HK-2 (cell line): ENCODE data around the gene SMIM5.
"Not testable (repeated sequence)": the region's sequence is repeated elsewhere in the genome, so short reads cannot be mapped to it uniquely, and the experiment has no call there.

Experiments
- DNase-seq: peaks from one replicate; pipeline ENCODE4 v3.0.0-alpha.2; 2018; ENCODE audit not compliant: unreplicated experiment

SMIM5 gene, protein sequence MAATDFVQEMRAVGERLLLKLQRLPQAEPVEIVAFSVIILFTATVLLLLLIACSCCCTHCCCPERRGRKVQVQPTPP

DNA sequence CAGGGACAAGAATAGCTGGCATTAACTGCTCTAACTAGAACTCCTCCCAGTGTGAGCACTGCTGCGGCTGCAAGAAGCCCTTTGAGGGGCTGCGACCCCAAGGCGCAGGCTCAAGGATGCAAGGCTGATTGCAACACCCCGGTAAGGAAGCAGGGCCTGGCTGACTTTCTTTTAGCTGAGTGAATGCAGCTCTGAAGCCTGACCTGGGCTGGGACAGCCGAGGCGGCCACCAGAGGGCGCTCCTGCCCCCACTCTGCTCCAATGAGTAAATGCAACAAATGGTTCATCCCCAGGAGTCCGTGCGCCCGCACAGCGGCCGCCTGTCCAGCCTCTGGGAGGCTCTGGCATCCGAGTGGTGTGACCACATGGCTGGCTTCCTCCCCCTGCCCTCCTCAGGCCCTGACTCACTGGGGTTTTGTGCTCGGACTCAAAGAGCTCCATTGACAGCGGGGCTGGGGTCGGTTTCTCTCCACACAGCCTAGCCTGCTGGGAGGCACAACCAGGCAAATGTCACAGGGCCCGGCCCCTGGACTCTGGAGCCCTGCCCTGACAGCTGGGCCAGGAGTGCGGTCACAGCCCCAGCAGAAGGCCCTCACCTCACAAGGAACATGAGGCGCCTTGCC lies at the start of gene SMIM5:
SMIM5 (plus strand) TSS at position 572 of the 623 bp plus-strand sequence. CDS start 6,768 bp downstream, outside the sequence.
- peak; percentile 94 for DNase-seq

DNA sequence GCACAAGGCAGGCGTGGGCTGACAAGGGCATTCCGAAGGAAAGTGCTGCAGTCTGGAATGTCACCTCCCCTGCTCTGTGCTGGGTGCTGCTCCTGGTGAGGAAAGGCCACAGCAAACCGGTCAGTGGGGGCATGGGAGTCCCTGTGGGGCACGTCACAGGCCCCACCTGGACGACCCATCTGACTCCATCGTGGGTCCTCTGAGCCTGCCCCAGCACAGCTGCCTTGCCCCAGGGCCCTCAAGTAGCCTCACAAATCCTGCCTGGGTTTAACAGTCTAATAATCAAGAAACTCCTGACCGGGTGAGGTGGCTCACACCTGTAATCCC lies 48.4 kb upstream of the SMIM5 start:
- no peak for DNase-seq

DNA sequence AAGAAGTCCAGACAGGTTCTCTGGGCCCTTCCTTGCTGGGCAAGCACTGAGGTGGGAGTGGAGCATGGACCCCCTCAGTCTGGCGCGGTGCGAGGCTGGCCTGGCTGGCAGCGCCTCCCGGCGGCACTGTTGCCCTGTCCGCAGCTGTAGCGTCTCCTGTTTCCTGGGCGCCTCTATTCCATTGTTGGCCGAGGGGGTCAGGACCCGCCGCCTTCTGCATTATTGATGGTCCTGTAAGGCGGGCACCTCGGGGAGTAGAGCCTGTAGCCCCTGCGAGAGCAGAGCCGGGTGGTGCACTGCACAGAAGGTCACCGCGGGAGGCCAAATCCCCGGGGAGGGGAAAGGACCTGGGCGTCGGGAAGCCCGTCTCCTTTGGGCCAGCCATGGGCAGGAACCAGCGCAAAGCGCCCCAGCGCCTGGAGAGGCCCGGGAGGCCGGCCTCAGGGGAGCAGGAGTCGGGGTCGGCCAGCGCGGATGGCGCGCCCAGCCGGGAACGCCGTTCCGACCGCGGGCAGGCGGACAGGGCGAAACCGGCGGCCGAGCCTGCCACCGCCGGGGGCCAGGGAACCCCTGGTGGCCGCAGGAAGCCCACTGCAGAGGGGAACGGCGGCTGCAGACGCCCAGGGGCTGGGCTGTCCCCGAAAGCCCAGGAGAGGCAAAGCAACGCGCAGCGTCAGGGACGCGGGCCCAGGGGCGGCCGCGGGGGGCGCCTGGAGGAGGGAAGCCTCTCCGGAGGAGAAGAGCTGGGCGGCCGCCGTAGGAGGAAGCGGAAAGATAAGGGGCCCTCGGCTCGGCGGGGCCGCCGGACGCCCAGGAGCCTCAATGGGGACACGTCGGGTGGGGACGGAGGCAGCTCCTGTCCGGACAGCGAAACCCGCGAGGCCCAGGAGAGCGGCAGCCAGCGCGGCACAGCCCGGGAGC lies 45.3 kb upstream of the SMIM5 start, which contains the start of gene MYO15B:
MYO15B (plus strand) TSS at position 126 of the 921 bp plus-strand sequence; CDS start at position 384, 258 bp downstream.
- DNase-seq, result no peak

DNA sequence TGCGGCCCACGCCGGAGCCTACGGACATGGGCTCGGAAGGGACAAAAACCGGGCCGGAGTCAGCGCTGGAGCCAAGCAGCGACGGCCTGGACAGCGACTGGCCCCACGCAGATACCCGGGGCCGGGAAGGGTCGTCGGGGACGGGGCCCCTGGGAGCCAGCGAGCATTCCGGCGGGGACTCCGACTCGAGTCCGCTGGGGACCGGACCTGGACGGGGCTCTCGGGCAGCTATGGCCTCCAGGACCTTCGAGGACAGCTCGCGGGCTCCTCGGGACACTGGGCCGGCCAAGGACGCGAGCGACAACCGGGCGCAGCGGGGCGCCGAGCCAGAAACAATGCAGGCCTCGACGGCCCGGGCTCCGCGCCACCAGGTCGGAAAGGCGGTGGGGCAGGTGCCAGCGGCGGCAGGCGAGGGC lies 44.6 kb upstream of the SMIM5 start:
- DNase-seq, result no peak

- DNase-seq, result peak; percentile 92
These were observed 44.0 kb upstream of the SMIM5 start for GRCh38 chr17:75589012-75589918.

- DNase-seq, result no peak
These were observed 43.3 kb upstream of the SMIM5 start for GRCh38 chr17:75589919-75590303.

GRCh38 chr17:75590314-75590761 lies 42.9 kb upstream of the SMIM5 start:
- no peak for DNase-seq

- DNase-seq, result no peak
These were observed 42.1 kb upstream of the SMIM5 start for GRCh38 chr17:75590849-75591721.

DNA sequence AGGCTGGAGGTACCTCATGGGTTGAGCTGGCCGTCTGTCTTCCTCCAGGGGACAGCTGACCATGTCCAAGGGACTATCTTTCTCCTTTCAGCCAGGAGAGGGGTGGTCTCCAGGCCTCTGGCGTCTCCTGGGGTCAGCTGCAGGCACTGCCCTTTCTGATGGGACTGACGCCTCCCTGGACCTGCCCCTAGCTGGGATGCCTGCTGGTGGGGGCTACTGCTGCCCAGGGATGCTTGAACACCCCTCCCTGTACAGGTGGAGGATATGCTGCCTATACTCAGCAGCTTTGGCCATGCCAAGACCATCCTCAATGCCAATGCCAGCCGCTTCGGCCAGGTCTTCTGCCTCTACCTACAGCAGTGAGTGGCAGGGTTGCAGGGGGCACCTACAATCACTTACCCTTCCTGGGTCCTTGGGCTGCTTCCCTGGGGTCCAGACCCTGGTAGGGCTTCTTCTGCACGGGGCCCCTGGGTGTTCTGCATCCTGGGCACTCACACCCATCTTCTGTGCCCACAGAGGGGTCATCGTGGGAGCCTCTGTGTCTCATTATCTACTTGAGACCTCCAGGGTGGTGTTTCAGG lies 41.4 kb upstream of the SMIM5 start:
- no peak for DNase-seq

- no peak for DNase-seq
These were observed 40.8 kb upstream of the SMIM5 start for GRCh38 chr17:75592348-75593020.

DNA sequence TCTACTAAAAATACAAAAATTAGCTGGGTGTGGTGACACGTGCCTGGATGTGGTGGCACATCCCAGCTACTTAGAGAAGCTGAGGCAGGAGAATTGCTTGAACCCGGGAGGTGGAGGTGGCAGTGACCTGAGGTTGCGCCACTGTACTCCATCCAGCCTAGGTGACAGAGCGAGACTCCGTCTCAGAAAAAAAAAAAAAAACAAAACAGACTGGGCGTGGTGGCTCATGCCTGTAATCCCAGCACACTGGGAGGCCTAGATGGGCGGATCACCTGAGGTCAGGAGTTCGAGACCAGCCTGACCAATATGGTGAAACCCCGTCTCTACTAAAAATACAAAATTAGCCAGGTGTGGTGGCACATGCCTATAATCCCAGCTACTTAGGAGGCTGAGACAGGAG lies 39.8 kb upstream of the SMIM5 start:
- DNase-seq, result not testable (repeated sequence)

- no peak for DNase-seq
These were observed 38.5 kb upstream of the SMIM5 start for GRCh38 chr17:75594499-75595283.

- DNase-seq, result no peak
These were observed 37.8 kb upstream of the SMIM5 start for GRCh38 chr17:75595284-75595919.

DNA sequence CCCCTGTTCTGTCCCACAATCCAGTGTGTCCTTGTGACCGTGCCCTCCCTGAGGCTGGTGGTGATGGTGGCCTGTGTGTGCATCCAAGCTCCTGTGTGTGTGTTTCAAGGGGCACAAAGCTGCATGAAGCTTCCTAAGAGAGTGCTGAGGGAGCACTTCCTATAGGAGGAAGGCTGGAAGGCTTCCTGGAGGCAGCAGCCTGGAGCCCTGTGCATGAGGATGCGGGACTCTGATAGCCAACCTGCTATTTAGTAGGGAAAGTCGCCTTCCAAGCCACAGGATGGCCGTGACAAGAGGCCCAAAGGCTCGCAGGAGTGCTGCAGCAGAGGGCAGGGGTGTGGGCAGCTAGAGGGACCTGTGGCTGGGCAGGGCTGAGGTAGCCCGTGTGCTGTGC lies 37.3 kb upstream of the SMIM5 start:
- DNase-seq, result no peak

GRCh38 chr17:75596320-75597087 lies 36.7 kb upstream of the SMIM5 start:
- DNase-seq, result no peak

GRCh38 chr17:75601057-75601987 lies 31.9 kb upstream of the SMIM5 start:
- peak; percentile 40 for DNase-seq

DNA sequence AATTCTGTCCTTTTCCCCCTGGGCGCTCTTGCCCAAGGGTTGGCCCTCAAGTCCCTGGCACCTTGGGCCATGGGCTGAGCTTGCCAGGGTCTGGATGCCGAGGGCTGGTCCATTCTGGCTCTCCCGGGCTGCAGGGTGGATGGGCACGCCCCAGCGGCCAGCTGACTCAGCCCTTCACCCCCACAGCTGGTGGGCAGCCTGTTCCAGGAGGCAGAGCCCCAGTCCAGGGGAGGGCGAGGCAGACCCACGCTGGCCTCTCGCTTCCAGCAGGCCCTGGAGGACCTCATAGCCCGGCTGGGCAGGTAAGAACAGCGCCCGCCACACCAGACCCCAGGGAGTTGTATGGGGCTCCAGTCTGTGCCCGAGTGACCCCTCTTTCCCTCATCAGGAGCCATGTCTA lies 30.6 kb upstream of the SMIM5 start:
- DNase-seq, result no peak
